Ishikawa (cell line): ENCODE data around the gene GBP7.

Experiments used
- CEBPB ChIP-seq: IDR thresholded peaks from 2 replicates; pipeline ENCODE4 v1.6.1; 2012
- CREB1 ChIP-seq: IDR thresholded peaks from 2 replicates; pipeline ENCODE4 v1.6.1; 2012; ENCODE audit warnings: low read depth
- EGR1 ChIP-seq: IDR thresholded peaks from 2 replicates; pipeline ENCODE4 v1.6.1; 2012
- EP300 ChIP-seq: IDR thresholded peaks from 2 replicates; pipeline ENCODE4 v1.6.1; 2012; ENCODE audit warnings: borderline replicate concordance
- FOXM1 ChIP-seq: IDR thresholded peaks from 2 replicates; pipeline ENCODE4 v1.6.1; 2012; ENCODE audit warnings: low read depth, borderline replicate concordance
- NFIC ChIP-seq: IDR thresholded peaks from 2 replicates; pipeline ENCODE4 v1.6.1; 2012
- RAD21 ChIP-seq: IDR thresholded peaks from 2 replicates; pipeline ENCODE4 v1.6.1; 2012; ENCODE audit warnings: low read depth
- TAF1 ChIP-seq: IDR thresholded peaks from 2 replicates; pipeline ENCODE4 v1.6.1; 2012; ENCODE audit warnings: low read depth, mild to moderate bottlenecking
- TCF12 ChIP-seq: IDR thresholded peaks from 2 replicates; pipeline ENCODE4 v1.6.1; 2012; ENCODE audit warnings: low read depth
- TEAD4 ChIP-seq: IDR thresholded peaks from 2 replicates; pipeline ENCODE4 v1.6.1; 2012
- YY1 ChIP-seq: IDR thresholded peaks from 2 replicates; pipeline ENCODE4 v1.6.1; 2012; ENCODE audit warnings: low read depth
- ZBTB7A ChIP-seq: IDR thresholded peaks from 2 replicates; pipeline ENCODE4 v1.6.1; 2012; ENCODE audit warnings: low read depth
- TF ChIP-seq, protein P1 (sequence below): IDR thresholded peaks from 2 replicates; pipeline ENCODE4 v1.6.1; 2012; ENCODE audit warnings: low read depth, mild to moderate bottlenecking
- TF ChIP-seq, protein P2 (sequence below): IDR thresholded peaks from 2 replicates; pipeline ENCODE4 v1.6.1; 2012
- TF ChIP-seq, protein P3 (sequence below): IDR thresholded peaks from 2 replicates; pipeline ENCODE4 v1.6.1; 2012

GBP7 gene

DNA sequence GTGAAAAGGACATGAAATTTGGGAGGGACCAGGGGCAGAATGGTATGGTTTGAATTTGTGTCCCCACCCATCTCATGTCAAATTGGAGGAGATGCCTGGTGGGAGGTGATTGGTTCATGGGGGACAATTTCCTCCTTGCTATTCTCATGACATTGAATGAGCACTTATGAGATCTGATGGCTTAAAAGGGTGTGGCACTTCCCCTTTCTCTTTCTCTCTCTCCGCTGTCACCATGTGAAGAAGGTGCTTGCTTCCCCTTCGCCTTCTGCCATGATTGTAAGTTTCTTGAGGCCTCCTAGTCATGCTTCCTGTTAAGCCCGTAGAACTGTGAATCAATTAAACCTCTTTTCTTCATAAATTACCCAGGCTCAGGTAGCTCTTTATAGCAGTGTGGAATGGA is 30.6 kb upstream of the GBP7 start:
- TF ChIP-seq TEAD4, result no peak
- no peak for TF ChIP-seq TCF12

DNA sequence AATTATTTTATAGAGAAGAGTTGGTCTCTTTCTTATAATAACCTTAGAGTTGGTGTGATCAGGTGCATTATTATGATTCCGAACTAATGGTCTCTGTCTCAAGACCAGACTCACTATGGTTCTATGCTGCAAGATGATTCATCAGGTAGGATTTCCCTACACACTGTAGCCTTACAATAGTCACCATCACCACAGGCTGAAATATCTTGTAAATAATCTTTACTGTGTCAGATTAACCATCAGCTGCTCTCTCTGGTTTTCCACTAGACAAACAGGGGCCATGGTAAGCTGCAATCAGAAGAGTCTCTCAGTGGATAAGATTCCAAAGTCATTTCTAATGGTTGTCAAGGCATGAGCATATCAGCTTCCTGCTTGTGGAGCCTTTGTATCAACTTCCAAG is 27.4 kb upstream of the GBP7 start:
- TF ChIP-seq, protein P1, sequence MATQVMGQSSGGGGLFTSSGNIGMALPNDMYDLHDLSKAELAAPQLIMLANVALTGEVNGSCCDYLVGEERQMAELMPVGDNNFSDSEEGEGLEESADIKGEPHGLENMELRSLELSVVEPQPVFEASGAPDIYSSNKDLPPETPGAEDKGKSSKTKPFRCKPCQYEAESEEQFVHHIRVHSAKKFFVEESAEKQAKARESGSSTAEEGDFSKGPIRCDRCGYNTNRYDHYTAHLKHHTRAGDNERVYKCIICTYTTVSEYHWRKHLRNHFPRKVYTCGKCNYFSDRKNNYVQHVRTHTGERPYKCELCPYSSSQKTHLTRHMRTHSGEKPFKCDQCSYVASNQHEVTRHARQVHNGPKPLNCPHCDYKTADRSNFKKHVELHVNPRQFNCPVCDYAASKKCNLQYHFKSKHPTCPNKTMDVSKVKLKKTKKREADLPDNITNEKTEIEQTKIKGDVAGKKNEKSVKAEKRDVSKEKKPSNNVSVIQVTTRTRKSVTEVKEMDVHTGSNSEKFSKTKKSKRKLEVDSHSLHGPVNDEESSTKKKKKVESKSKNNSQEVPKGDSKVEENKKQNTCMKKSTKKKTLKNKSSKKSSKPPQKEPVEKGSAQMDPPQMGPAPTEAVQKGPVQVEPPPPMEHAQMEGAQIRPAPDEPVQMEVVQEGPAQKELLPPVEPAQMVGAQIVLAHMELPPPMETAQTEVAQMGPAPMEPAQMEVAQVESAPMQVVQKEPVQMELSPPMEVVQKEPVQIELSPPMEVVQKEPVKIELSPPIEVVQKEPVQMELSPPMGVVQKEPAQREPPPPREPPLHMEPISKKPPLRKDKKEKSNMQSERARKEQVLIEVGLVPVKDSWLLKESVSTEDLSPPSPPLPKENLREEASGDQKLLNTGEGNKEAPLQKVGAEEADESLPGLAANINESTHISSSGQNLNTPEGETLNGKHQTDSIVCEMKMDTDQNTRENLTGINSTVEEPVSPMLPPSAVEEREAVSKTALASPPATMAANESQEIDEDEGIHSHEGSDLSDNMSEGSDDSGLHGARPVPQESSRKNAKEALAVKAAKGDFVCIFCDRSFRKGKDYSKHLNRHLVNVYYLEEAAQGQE, result no peak
- TF ChIP-seq CREB1, result no peak
- no peak for TF ChIP-seq RAD21
- no peak for TF ChIP-seq FOXM1
- TF ChIP-seq ZBTB7A, result no peak
- TF ChIP-seq NFIC, result no peak
- no peak for TF ChIP-seq TCF12

DNA sequence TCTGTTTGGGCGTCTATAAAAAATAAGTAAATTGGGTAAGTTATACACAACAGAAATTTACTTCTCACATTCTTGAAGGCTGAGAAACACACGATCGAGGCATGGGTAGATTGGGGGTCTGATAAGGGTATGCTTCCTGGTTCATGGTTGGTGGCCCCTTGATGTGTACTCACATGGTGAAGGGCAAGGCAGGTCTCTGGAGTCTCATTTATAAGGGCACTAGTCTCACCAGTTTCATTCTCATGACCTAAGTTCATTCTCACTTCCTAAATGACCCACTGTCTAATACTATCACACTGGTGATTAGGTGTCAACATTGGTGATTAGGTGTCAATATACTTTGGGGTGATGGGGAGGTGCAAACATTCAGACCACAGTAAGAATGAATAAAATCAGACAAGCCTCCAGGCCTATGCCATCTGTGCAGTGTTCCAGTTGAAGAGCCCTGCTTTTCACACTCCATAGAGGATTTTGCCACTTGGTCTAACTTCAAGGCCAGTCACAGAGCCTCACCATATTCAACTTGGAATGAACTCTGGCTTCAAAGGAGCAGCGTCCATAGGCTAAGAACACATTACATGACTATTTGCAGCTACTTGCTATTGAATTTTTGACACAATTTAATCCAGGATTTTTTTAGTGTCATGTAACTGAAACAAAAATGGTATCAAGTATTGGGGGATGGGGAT is 25.4 kb upstream of the GBP7 start:
- no peak for TF ChIP-seq TEAD4
- no peak for TF ChIP-seq CREB1
- TF ChIP-seq ZBTB7A, result no peak
- TF ChIP-seq EP300, result no peak

DNA sequence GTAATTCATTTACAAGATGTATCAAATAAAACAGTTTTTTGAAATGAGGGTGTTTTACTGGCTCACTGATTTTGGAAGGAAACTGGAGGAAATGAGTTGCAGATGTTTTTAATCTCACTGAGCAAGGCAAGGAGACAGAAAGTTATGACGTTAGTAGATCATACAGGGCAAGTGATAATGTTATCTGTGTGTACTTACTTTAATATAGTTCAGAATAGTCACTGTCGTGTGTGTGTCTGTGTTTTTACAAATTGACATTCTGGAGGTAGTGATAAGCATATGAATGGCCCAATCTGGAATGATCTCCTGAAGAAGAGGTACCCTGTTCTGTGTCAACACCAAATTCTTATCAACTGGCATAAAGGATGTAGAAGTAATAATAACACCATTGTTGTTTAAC is 24.9 kb upstream of the GBP7 start:
- TF ChIP-seq ZBTB7A, result no peak
- TF ChIP-seq FOXM1, result no peak
- no peak for TF ChIP-seq NFIC
- no peak for TF ChIP-seq YY1
- TF ChIP-seq, protein P2, sequence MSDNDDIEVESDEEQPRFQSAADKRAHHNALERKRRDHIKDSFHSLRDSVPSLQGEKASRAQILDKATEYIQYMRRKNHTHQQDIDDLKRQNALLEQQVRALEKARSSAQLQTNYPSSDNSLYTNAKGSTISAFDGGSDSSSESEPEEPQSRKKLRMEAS, result no peak
- TF ChIP-seq CEBPB, result no peak
- TF ChIP-seq TCF12, result no peak
- no peak for TF ChIP-seq EGR1
- TF ChIP-seq TEAD4, result no peak
- no peak for TF ChIP-seq EP300
- TF ChIP-seq CREB1, result no peak

DNA sequence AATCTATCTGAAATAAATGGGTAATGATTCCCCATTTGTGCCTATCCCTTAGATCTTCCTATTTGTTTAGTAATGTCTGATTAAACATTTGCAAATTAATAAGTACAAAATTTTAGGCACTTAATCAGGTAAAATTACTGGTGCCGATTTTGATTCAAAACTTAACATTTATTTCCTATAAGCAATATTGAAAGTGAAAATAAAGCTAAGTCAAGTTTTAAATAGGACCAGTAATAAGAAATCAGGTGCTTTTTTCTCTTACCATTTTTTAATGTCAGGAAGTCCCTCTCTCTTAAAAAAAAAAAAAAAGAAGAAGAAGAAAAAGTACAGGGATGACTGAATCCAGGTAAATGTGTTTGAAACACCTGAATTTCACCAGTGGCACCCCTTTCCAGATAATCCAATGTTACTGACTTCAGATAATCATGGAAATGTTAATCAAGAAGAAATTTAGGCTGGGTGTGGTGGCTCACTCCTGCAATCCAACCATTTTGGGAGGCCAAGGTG is 23.8 kb upstream of the GBP7 start:
- TF ChIP-seq, protein P2, result no peak
- TF ChIP-seq CEBPB (no peak), EP300 (no peak), TEAD4 (no peak), TCF12 (no peak), EGR1 (no peak), CREB1 (no peak), NFIC (no peak), RAD21 (no peak), FOXM1 (no peak), ZBTB7A (no peak), YY1 (no peak), TAF1 (no peak)
- TF ChIP-seq, protein P3, sequence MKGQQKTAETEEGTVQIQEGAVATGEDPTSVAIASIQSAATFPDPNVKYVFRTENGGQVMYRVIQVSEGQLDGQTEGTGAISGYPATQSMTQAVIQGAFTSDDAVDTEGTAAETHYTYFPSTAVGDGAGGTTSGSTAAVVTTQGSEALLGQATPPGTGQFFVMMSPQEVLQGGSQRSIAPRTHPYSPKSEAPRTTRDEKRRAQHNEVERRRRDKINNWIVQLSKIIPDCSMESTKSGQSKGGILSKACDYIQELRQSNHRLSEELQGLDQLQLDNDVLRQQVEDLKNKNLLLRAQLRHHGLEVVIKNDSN, result no peak
- TF ChIP-seq, protein P1, result no peak

DNA sequence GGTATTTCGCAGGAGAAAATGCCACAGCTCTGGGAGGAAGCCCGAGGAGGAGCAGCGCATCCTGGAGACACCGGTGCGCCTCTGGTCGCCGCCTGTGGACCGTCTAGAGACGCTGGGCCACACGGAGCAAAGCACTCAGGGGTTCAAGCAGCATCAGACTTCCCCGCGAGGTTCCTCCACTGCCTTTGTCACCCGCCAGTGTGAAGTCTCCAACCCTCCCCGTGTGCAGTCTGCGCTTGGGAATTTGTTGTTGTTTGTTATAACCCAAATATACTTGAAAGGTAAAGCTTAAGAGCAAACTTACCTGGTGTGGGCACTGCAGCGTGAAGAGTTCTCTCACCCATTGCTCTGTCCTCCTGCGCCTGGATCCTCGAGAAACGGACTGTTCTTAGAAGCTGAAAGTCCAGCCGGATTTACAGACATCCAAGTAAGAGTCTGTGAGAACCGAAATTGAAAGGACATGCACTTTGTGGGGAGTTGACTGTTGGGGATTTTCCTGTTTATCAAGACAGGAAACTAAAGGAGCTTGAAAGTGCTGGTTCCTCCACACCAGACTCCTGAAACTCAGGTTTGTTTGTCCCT is 22.8 kb upstream of the GBP7 start, which contains the start of gene GBP4:
GBP4 (minus strand) TSS at position 452 of the 582 bp plus-strand sequence; CDS start at position 344, 108 bp downstream.
- TF ChIP-seq, protein P2, result no peak
- TF ChIP-seq TEAD4 (no peak), EGR1 (no peak), TAF1 (no peak), CEBPB (no peak), FOXM1 (no peak), EP300 (no peak), ZBTB7A (no peak), YY1 (no peak), CREB1 (no peak)
- TF ChIP-seq, protein P1, result no peak
